DND-41 (cell line): ENCODE measurements around the gene COL2A1.

Experiments
- EZH2 ChIP-seq: IDR thresholded peaks from 3 replicates; pipeline ENCODE4 v1.6.1; 2012; ENCODE audit warnings: borderline replicate concordance, low read depth, mild to moderate bottlenecking, moderate library complexity, low read length, inconsistent platforms; ENCODE audit not compliant: severe bottlenecking
- TF ChIP-seq, protein P1 (sequence below): IDR thresholded peaks from 2 replicates; pipeline ENCODE4 v1.5.1; 2012; ENCODE audit warnings: borderline replicate concordance, low read length, moderate library complexity, mild to moderate bottlenecking; ENCODE audit not compliant: poor library complexity, severe bottlenecking; ENCODE audit errors: extremely low read depth

DNA sequence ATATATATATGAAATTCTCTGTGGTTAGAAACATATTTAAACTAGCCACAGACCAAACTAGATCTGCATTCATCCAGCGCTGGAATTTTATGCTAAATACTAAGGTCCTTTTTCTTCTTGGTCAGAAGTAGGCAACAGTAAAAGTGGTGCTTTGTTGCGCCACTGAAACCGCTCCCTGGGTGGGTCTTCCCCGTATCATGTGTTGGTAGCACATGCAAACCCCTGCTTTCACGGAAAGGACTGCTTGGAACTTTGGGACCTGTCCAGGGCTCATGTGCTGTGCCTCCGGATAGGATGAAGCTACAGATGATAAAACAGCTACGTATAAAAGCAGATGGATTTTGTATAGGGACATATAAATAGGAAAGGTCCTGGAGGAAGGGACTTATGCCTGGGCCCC lies 40.1 kb upstream of the COL2A1 start:
- TF ChIP-seq, protein P1, sequence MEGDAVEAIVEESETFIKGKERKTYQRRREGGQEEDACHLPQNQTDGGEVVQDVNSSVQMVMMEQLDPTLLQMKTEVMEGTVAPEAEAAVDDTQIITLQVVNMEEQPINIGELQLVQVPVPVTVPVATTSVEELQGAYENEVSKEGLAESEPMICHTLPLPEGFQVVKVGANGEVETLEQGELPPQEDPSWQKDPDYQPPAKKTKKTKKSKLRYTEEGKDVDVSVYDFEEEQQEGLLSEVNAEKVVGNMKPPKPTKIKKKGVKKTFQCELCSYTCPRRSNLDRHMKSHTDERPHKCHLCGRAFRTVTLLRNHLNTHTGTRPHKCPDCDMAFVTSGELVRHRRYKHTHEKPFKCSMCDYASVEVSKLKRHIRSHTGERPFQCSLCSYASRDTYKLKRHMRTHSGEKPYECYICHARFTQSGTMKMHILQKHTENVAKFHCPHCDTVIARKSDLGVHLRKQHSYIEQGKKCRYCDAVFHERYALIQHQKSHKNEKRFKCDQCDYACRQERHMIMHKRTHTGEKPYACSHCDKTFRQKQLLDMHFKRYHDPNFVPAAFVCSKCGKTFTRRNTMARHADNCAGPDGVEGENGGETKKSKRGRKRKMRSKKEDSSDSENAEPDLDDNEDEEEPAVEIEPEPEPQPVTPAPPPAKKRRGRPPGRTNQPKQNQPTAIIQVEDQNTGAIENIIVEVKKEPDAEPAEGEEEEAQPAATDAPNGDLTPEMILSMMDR, result no peak
- TF ChIP-seq EZH2, result no peak
